ENCODE measurements around the gene CPLX3.

The CPLX3 gene

DNA sequence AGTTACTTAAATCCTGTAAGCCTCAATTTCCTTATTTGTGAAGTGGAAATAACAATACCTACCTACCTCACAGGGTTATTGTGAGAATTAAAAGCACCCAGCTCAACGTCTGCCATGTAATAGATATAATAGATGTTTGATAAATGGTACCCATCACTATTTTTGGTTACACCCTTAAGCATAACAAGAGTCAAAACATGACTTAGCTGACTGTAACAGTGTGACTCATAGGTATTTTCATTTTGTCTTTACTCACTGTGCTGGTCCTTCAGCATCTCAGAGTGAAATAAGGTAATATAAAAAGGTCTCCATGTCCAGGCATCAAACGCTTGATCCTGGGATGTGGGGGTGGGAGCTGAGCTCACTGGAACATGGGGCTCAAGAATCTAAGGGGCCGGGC, 3.1 kb downstream of the CPLX3 start:
- no peak for DNase-seq (ENCODE audit: low read depth)

DNA sequence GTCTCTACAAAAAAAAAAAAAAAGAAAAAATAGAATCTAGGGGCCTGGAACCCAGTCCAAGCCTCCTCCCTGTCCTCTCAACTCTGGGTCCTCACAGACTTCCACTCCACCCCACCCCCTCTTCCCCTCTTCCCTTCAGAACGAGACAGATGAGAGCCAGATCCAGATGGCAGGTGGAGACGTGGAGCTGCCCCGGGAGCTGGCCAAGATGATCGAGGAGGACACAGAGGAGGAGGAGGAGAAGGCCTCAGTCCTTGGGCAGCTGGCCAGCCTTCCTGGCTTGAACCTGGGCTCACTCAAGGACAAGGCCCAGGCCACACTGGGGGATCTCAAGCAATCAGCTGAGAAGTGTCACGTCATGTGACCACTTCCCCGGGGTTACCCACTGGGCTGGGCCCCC, 3.6 kb downstream of the CPLX3 start:
- no peak for DNase-seq (ENCODE audit: low read depth)

- DNase-seq (ENCODE audit: low read depth), result no peak
Measured at GRCh38 chr15:74830868-74831267, 4.4 kb downstream of the CPLX3 start.

GRCh38 chr15:74831813-74832495, 5.5 kb downstream of the CPLX3 start:
- DNase-seq (ENCODE audit: low read depth), result no peak

- DNase-seq (ENCODE audit: low read depth), result no peak
Measured at GRCh38 chr15:74832826-74833225, 6.4 kb downstream of the CPLX3 start.

DNA sequence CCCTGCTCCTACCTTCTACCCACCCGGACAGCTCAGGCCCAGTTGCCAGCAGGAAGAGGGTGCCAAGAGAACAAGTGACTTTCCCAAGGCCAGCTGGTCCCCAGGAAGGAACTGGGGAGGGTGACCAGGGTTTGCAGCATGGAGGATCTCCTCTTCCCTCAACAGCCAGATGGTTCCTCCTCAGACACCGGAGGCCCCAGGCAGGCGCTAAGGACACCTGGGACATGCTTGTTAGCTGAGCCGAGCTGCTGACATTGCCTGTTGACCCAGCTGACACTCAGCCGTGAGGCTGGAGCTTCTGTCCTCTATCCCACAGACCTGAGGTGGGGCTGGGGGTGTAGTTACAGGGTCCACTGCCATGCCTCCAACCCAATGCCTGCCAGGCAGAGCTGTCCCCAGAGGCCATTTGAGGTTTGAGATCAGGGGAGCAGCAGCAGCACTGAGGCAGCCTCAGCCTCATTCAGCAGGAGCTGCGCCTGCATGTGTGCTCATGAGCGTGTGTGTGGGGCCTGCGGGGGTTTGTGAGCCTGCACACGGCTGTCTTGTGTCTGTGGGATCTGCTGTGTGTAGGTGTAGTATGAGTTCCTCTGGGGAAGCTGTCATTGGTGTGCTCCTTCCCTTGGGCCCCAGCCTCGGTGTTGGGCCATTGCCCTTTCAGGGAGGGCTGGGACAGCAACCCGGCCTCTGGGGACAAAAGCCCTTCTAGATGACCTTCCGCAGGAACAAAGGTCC, 7.1 kb downstream of the CPLX3 start:
- DNase-seq (ENCODE audit: low read depth), result no peak

GRCh38 chr15:74835312-74835823, 8.9 kb downstream of the CPLX3 start:
- DNase-seq (ENCODE audit: low read depth), result no peak

DNA sequence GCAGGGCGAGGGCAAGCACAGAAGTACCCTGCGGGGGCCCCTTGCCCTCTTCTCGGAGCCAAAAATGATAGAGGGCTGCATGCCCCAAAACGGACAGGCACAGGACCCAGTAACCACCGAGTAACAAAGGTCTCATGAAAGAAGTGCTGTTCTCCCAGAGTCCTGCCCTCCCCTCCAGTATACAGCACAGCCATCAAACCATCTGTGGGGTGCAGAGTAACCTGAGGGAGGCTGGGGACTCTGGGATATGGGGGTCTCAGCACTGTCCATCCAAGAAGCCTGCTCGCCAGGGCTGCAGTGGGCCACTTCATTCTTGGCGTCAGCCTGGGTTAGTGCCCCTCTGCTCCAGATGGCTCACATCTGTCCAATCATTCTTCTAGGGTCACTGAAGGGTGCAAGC, 10.4 kb downstream of the CPLX3 start:
- no peak for DNase-seq (ENCODE audit: low read depth)

DNA sequence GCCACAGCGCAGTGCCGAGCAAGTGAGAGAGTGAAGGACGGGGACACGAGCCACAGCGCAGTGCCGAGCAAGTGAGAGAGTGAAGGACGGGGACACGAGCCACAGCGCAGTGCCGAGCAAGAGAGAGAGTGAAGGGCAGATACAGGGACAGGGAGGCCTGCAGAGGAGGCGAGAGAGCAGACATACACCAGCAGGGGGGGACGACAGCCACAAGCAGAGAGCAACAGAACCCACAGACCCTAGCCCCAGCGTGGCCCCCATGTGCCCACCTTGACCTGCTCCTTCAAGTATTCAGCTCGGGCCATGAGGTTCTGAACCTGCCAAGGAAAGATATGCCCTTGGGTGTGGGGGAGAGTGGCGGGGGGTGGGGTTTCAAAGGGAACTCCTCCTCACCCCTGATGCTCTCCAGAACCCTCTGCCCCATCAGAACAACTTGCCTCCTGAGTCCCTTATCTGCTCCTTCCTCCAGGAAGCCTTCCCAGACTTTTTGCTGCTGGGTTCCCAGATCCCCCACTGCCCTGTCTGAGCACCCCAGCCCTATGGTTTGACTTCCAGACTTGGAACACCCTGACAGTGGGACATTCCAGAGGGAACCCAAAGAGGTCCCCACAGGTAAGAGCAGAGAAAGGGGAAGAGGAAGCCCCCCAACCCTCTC, 11.2 kb downstream of the CPLX3 start:
- DNase-seq (ENCODE audit: low read depth), result no peak

DNA sequence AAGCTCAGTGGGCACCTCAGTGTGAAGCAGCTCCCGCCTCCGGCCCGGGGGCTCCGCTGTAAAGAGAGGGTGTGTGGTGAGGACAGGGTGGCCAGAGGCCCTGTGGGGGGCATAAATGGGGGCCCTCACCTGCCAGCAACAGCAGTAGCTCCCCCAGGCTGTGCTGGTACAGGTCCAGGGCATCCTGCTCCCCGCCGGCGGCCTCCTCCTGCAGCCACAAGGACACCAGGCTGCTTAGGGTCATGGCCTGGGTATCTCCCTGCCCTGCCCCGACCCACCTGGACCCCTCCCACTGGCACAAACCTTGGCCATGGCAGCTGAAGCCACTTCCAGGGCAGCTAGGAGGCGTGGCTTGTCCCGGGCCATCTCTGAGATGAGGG, 11.7 kb downstream of the CPLX3 start:
- DNase-seq (ENCODE audit: low read depth), result no peak

DNA sequence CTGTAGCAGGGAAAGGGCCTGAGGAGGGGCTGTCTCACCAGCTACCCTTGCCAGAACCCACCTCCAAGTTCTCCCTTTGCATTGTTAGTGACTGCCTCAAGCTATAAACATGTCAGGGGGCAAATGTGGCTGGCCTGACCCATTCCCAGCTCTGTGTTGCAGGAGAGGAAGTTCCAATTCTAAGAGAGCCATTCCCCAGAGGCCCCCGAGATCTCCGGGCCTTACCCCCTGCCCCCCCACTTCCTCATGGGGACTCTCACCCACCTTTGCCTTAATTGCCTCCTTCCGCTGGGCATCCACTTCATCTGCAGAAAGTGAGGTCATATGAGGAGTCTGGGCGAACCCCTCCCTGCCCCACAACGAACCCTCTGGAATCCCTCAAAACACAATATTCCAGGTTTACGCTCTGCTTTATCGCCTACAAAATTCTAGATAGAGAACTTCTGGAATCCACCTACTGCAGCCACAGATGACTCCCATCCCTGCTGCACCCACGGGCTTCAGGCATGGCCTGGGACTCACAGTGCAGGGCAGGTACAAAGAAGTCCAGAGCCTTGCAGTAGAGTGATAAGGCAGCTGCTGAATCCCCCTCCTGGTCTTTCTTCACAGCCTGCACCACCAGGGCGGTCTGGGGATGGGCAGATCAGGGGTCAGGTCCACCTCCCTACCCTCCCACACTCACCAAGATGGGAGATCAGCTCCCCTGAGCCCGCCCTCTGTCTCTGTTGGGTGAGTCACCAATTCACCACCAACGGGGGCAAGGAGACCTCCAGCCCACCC, 12.5 kb downstream of the CPLX3 start:
- DNase-seq (ENCODE audit: low read depth), result no peak

- no peak for DNase-seq (ENCODE audit: low read depth)
Measured at GRCh38 chr15:74839526-74840395, 13.3 kb downstream of the CPLX3 start.

- DNase-seq (ENCODE audit: low read depth), result no peak
Measured at GRCh38 chr15:74840851-74841775, 14.7 kb downstream of the CPLX3 start.

DNA sequence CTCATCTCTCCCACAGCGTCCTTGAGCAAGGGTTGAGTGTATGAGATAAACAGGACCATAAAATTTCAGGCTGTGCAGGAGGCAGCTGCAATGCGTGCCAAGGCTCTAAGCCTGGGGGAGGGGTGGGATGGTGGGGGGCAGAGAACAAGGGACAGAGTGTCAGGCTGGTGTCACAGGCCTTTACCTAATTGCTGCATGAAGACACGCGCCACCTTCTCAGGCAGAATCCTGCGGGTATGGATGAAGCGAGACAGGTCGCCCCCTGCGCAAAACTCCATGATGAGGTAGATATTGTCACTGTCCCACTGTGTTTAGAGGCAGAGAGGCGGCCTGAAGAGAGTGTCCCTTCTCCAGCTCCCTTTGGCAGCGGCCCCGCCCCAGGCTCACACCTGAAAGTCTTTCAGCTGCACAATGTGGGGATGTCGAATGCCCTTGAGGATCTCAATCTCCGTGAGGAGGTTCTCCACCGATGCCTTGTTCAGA, 15.5 kb downstream of the CPLX3 start:
- DNase-seq (ENCODE audit: low read depth), result no peak

GRCh38 chr15:74842581-74843444, 16.4 kb downstream of the CPLX3 start, which contains the start of gene ULK3:
ULK3 (minus strand) TSS chr15:74843156; CDS start chr15:74843105, 51 bp downstream.
- peak; percentile 92 for DNase-seq (ENCODE audit: low read depth)

- DNase-seq (ENCODE audit: low read depth), result no peak
Measured at GRCh38 chr15:74843445-74843828, 17.0 kb downstream of the CPLX3 start.

GRCh38 chr15:74843891-74844299, 17.5 kb downstream of the CPLX3 start:
- no peak for DNase-seq (ENCODE audit: low read depth)

DNA sequence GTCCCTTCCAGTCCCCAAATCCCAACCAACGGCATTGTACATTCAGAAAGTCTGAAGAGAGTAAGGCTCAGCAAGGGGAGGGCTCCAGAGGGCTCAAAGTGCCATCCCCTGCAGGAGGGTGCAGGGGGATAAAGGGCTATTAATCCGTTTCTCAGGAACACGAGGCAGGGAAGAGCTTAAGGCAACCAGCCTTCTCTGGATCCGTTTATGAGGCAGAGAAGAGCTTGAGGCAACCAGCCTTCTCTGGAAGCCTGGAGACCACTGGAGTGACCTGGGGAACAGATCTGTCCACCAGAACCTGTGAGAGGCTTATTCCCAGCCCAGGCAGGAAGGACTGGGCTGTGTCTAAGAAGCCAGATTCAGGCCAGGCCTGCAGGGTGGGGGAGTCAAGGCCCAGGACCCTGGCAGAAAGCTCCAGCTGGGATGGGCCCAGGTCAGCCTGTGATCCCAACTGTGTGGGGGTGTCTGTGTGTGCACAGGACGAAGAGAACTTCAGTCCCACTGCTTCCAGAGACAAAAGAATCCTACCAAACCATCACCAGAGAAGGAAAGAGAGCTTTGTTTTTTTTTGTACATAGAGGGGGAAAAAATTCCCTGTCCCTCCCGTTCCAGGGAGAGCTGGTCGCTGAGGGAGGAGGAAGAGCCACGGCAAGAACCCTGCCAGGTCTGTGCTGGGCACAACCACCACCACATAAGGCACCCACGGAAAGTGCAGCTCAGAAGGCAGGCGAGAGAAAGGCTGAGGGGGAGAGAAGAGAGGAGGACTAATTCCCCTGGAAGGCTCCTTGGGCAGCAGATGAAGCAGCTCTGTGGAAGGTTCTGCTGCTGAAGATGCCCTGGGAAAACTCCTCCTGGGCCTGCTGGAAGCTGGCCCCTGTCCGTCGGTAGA, 18.1 kb downstream of the CPLX3 start:
- no peak for DNase-seq (ENCODE audit: low read depth)

All from activated T-helper 9 cell treated with anti-CD3 and anti-CD28 coated beads, Interleukin-2, amount 50 U/mL, for 16 hours (primary cell).